Neuronal stem cell (in vitro differentiated cells): ENCODE measurements around the gene HAGHL.

ENCODE experiments used
- DNase-seq: peaks from one replicate; pipeline ENCODE4 v3.0.0-alpha.2; 2013; ENCODE audit warnings: low spot score
- H2AFZ ChIP-seq: one replicate; pipeline ENCODE4 v1.6.1; 2013; ENCODE audit warnings: mild to moderate bottlenecking, low read length, inconsistent platforms
- H2AK5ac ChIP-seq: 2 replicates; pipeline ENCODE4 v1.6.1; 2013; ENCODE audit warnings: low read depth, mild to moderate bottlenecking, inconsistent platforms, low read length, moderate library complexity, mixed read lengths
- H2BK120ac ChIP-seq: 2 replicates; pipeline ENCODE4 v1.6.1; 2013; ENCODE audit warnings: low read depth, mild to moderate bottlenecking, inconsistent platforms, low read length, moderate library complexity, mixed read lengths
- H2BK12ac ChIP-seq: one replicate; pipeline ENCODE4 v1.6.1; 2013; ENCODE audit warnings: low read length, inconsistent platforms
- H2BK15ac ChIP-seq: 2 replicates; pipeline ENCODE4 v1.6.1; 2013; ENCODE audit warnings: mild to moderate bottlenecking, low read length, inconsistent platforms, mixed read lengths
- H2BK5ac ChIP-seq: one replicate; pipeline ENCODE4 v1.6.1; 2013; ENCODE audit warnings: inconsistent platforms, mild to moderate bottlenecking, low read length, moderate library complexity
- H3K14ac ChIP-seq: one replicate; pipeline ENCODE4 v1.6.1; 2013; ENCODE audit warnings: low read length, inconsistent platforms
- H3K18ac ChIP-seq: 2 replicates; pipeline ENCODE4 v1.6.1; 2013; ENCODE audit warnings: low read length, inconsistent platforms
- H3K23ac ChIP-seq: 2 replicates; pipeline ENCODE4 v1.6.1; 2013; ENCODE audit warnings: low read depth, mild to moderate bottlenecking, mixed read lengths, low read length, inconsistent platforms; ENCODE audit not compliant: poor library complexity
- H3K27ac ChIP-seq: replicated peaks from 3 replicates; pipeline ENCODE4 v1.5.1; 2013; ENCODE audit warnings: low read length, inconsistent platforms
- H3K27me3 ChIP-seq, 3 experiments: 2 replicates each; pipeline ENCODE4 v1.6.1; 2013; ENCODE audit warnings: low read length in 3 of 3, mild to moderate bottlenecking in 2 of 3, inconsistent platforms in 1 of 3, low read depth in 1 of 3, mixed read lengths in 1 of 3, moderate library complexity in 1 of 3; ENCODE audit not compliant: control insufficient read depth in 3 of 3, insufficient read depth in 3 of 3
- H3K36me3 ChIP-seq, 2 donors: replicated peaks in 1 of 2; 2 replicates each; pipeline ENCODE4 v1.6.1; 2013; ENCODE audit warnings: low read length in 2 of 2; ENCODE audit not compliant: control insufficient read depth in 2 of 2, insufficient read depth in 2 of 2
- H3K4ac ChIP-seq: 2 replicates; pipeline ENCODE4 v1.6.1; 2013; ENCODE audit warnings: inconsistent platforms, mild to moderate bottlenecking, low read length, moderate library complexity
- H3K4me1 ChIP-seq, 2 donors: 1 replicate in 1 of 2; 2 replicates in 1 of 2; pipeline ENCODE4 v1.6.1; 2013; ENCODE audit warnings: low read length in 2 of 2, low read depth in 1 of 2; ENCODE audit not compliant: control insufficient read depth in 2 of 2, insufficient read depth in 1 of 2
- H3K4me2 ChIP-seq: one replicate; pipeline ENCODE4 v1.6.1; 2013; ENCODE audit warnings: mild to moderate bottlenecking, low read length, inconsistent platforms; ENCODE audit not compliant: insufficient read depth, poor library complexity, severe bottlenecking
- H3K4me3 ChIP-seq, 2 donors: 2 replicates each; pipeline ENCODE4 v1.5.1; 2013; ENCODE audit warnings: low read length in 2 of 2, mild to moderate bottlenecking in 2 of 2, inconsistent platforms in 1 of 2, moderate library complexity in 1 of 2
- H3K79me1 ChIP-seq: one replicate; pipeline ENCODE4 v1.6.1; 2013; ENCODE audit warnings: low read depth, mild to moderate bottlenecking, inconsistent platforms, low read length, moderate library complexity
- H3K9ac ChIP-seq: one replicate; pipeline ENCODE4 v1.6.1; 2013; ENCODE audit warnings: mild to moderate bottlenecking, low read depth, low read length, inconsistent platforms; ENCODE audit not compliant: poor library complexity
- H3K9me3 ChIP-seq, 2 donors: replicated peaks in 1 of 2; 2 replicates each; pipeline versions ENCODE3 to v1.6.1; 2013; ENCODE audit warnings: low read length in 2 of 2, mild to moderate bottlenecking in 2 of 2, inconsistent platforms in 1 of 2, low read depth in 1 of 2, mixed read lengths in 1 of 2, moderate library complexity in 1 of 2; ENCODE audit not compliant: control insufficient read depth in 2 of 2, insufficient read depth in 1 of 2
- H4K8ac ChIP-seq: one replicate; pipeline ENCODE4 v1.6.1; 2013; ENCODE audit warnings: low read depth, mild to moderate bottlenecking, inconsistent platforms, low read length, moderate library complexity
- H4K91ac ChIP-seq: one replicate; pipeline ENCODE4 v1.6.1; 2013; ENCODE audit warnings: low read length, low read depth, mild to moderate bottlenecking, inconsistent platforms; ENCODE audit not compliant: poor library complexity
- WGBS, 2 donors: extraction: QIAGEN DNeasy Blood & Tissue Kit; methylation state at CpG; one replicate each; pipeline ENCODE4 v1.1.7; 2013; ENCODE audit warnings: missing lambda C conversion rate in 2 of 2, mixed read lengths in 1 of 2; ENCODE audit not compliant: insufficient read length in 2 of 2, insufficient replicate concordance in 1 of 2; ENCODE audit errors: extremely low coverage in 2 of 2; 5-methylcytosine and 5-hydroxymethylcytosine counted together

HAGHL gene

GRCh38 chr16:729768-730665 is 3.1 kb downstream of the HAGHL start:
- no peak overlapping the region for H2BK12ac ChIP-seq
- no peak overlapping the region for H4K8ac ChIP-seq
- no peak overlapping the region for H4K91ac ChIP-seq
- no peak for DNase-seq
- no peak overlapping the region for H2AFZ ChIP-seq
- H2BK15ac ChIP-seq: no peak overlapping the region
- H3K9me3 ChIP-seq: no peaks in the 10 kb centered on the region
- H3K27me3 ChIP-seq: peaks cover 0 to 16% (median 0%) of the 10 kb centered on the region in 3 experiments
- peaks cover 5 to 11% of the 10 kb centered on the region in 2 donors for H3K4me1 ChIP-seq
- peaks cover 6% of the 10 kb centered on the region for H3K79me1 ChIP-seq
- H3K4ac ChIP-seq: no peak overlapping the region
- no CpG with 5 or more reads among the region's 37 CpGs for WGBS, 2 donors
- H3K4me3 ChIP-seq: no peak overlapping the region
- H2AK5ac ChIP-seq: peak overlapping the region; percentile 28
- no peak overlapping the region for H3K18ac ChIP-seq
- no peak overlapping the region for H3K4me2 ChIP-seq
- no peak overlapping the region for H3K14ac ChIP-seq
- no peak overlapping the region for H3K9ac ChIP-seq
- no peak overlapping the region for H2BK120ac ChIP-seq
- peaks cover 16 to 36% of the 10 kb centered on the region in 2 donors for H3K36me3 ChIP-seq
- H2BK5ac ChIP-seq: no peak overlapping the region
- peak overlapping the region; percentile 73 for H3K23ac ChIP-seq
- no peak overlapping the region for H3K27ac ChIP-seq

DNA sequence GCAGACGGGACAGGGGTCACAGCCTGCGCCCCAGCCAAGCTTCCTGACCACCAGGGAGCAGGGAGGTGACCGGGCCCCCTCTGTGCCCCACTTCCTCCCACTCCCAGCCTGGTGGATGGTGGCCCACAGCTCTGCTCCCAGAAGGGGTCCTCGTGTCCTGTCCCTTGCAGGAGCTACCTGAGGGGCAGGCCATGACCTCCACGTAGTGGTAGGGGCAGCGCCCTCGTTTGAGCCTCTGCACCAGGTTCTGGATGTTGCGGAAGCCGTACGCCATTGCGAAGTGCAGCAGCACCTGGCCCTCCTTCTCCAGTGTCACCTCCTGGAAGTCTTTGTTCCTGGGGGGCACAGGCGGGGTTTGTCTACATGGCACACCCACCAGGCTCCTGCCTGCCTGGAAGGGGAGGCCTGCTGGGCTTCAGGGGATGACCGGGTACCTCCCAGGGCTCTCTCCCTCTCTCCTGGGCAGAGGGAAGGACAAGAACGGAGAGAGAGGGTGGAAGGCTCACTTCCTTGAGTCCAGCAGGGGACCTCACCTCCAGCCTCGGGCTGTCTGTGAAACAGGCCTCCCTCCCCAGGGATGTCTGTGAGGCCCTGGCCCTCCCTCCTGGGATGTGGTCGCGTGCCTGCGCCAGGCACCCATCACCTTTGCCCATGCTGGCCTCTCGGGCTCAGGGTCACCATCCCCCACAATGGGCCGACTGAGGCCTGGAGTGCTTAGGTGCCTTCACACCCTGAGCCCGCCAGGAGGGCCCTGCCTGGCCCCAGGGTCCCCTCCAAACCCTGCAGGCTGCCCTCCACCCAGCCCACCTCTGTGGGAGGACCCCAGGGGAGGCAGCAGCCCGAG is 4.0 kb downstream of the HAGHL start:
- Histone ChIP-seq H3K4me3 (no peak overlapping the region), H2AFZ (no peak overlapping the region), H3K18ac (no peak overlapping the region), H3K4me2 (no peak overlapping the region), H3K9me3 (no peaks in the 10 kb centered on the region), H4K91ac (no peak overlapping the region), H3K23ac (peak overlapping the region; percentile 73), H4K8ac (no peak overlapping the region), H2BK5ac (no peak overlapping the region), H3K79me1 (peaks cover 6% of the 10 kb centered on the region), H3K27me3 (peaks cover 0 to 16% (median 0%) of the 10 kb centered on the region in 3 experiments), H3K9ac (no peak overlapping the region), H3K4ac (no peak overlapping the region), H2AK5ac (peak overlapping the region; percentile 63), H3K27ac (no peak overlapping the region), H3K14ac (no peak overlapping the region), H2BK120ac (no peak overlapping the region), H3K36me3 (peaks cover 23 to 44% of the 10 kb centered on the region in 2 donors), H2BK12ac (no peak overlapping the region), H2BK15ac (no peak overlapping the region), H3K4me1 (peaks cover 5 to 11% of the 10 kb centered on the region in 2 donors)
- no peak for DNase-seq
- no CpG with 5 or more reads among the region's 22 CpGs for WGBS, 2 donors

DNA sequence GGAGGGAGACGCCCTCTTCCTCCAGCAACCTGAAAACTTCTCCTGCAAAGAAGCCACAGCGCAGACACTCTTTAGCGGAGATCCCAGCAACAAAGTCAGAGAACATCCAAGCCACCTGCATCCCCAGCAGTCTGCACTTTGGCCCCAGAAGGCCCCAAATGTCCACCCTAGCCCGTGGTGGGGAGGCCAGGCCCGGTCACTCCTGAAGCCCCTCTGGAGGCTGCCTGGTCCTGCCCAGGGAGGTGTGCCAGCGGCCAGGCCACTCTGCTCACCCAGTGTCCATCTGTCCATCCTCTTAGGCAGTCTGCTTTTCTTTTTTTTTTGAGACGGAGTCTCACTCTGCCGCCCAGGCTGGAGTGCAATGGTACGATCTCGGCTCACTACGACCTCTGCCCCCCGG is 5.4 kb downstream of the HAGHL start:
- Histone ChIP-seq H3K4me2 (no peak overlapping the region), H3K4me1 (peaks cover 2 to 5% of the 10 kb centered on the region in 2 donors), H2BK120ac (no peak overlapping the region), H3K23ac (no peak overlapping the region), H3K9ac (no peak overlapping the region), H4K91ac (no peak overlapping the region), H3K36me3 (peaks cover 27 to 58% of the 10 kb centered on the region in 2 donors), H3K18ac (no peak overlapping the region), H2BK15ac (no peak overlapping the region), H3K27me3 (peaks cover 0 to 8% (median 0%) of the 10 kb centered on the region in 3 experiments), H3K27ac (no peak overlapping the region), H3K9me3 (no peaks in the 10 kb centered on the region), H3K79me1 (peaks cover 6% of the 10 kb centered on the region), H3K4me3 (no peak overlapping the region), H2BK5ac (peak overlapping the region; percentile 5), H2AFZ (no peak overlapping the region), H4K8ac (no peak overlapping the region), H2AK5ac (no peak overlapping the region), H3K4ac (no peak overlapping the region), H2BK12ac (no peak overlapping the region), H3K14ac (no peak overlapping the region)
- no peak for DNase-seq
- no CpG with 5 or more reads among the region's 12 CpGs for WGBS, 2 donors

- no peak overlapping the region for H3K18ac ChIP-seq
- peaks cover 0 to 3% (median 0%) of the 10 kb centered on the region in 3 experiments for H3K27me3 ChIP-seq
- H3K9ac ChIP-seq: no peak overlapping the region
- H2BK5ac ChIP-seq: no peak overlapping the region
- no peak overlapping the region for H2BK120ac ChIP-seq
- H2BK15ac ChIP-seq: no peak overlapping the region
- H3K79me1 ChIP-seq: peaks cover 6% of the 10 kb centered on the region
- no peak overlapping the region for H4K91ac ChIP-seq
- H3K9me3 ChIP-seq: no peaks in the 10 kb centered on the region
- no peak overlapping the region for H3K4me2 ChIP-seq
- no peak overlapping the region for H4K8ac ChIP-seq
- peaks cover 0 to 3% of the 10 kb centered on the region in 2 donors for H3K4me1 ChIP-seq
- H2AK5ac ChIP-seq: no peak overlapping the region
- H2BK12ac ChIP-seq: peak overlapping the region; percentile 22
- H3K27ac ChIP-seq: no peak overlapping the region
- peaks cover 32 to 64% of the 10 kb centered on the region in 2 donors for H3K36me3 ChIP-seq
- H3K14ac ChIP-seq: no peak overlapping the region
- no peak for DNase-seq
- WGBS, 2 donors: no CpG with 5 or more reads among the region's 13 CpGs
- no peak overlapping the region for H3K4me3 ChIP-seq
- no peak overlapping the region for H3K4ac ChIP-seq
- H3K23ac ChIP-seq: peak overlapping the region; percentile 31
- H2AFZ ChIP-seq: no peak overlapping the region
These were observed 6.0 kb downstream of the HAGHL start for GRCh38 chr16:732936-733335.
